Memory B cell (primary cell): ENCODE measurements around the gene ADPRM.
"Not testable (repeated sequence)": the region's sequence is repeated elsewhere in the genome, so short reads cannot be mapped to it uniquely, and the experiment has no call there.

ENCODE experiments used
- ATAC-seq: fragments of 150-1000 bp; cut with Tn5 transposase; 2 replicates; pipeline ENCODE4 v1.10.0; 2021; ENCODE audit warnings: low read depth, mild to moderate bottlenecking, moderate library complexity
- DNase-seq, 2 donors: peaks; one replicate each; pipeline ENCODE4 v3.0.0; 2022; ENCODE audit warnings: low spot score in 2 of 2
- H3K27ac Mint-ChIP-seq: one replicate; pipeline ENCODE4 v1.8.0; 2022; ENCODE audit warnings: mild to moderate bottlenecking, moderate library complexity, mixed read lengths
- H3K27me3 Mint-ChIP-seq: one replicate; pipeline ENCODE4 v1.8.0; 2022; ENCODE audit warnings: mixed read lengths
- H3K36me3 Mint-ChIP-seq: one replicate; pipeline ENCODE4 v1.8.0; 2022; ENCODE audit warnings: mild to moderate bottlenecking, mixed read lengths
- H3K4me1 Mint-ChIP-seq: one replicate; pipeline ENCODE4 v1.8.0; 2022; ENCODE audit warnings: mixed read lengths
- H3K4me3 Mint-ChIP-seq: one replicate; pipeline ENCODE4 v1.8.0; 2022; ENCODE audit warnings: mild to moderate bottlenecking, moderate library complexity, mixed read lengths
- H3K9me3 Mint-ChIP-seq: one replicate; pipeline ENCODE4 v1.8.0; 2022; ENCODE audit warnings: mixed read lengths

Gene ADPRM

DNA sequence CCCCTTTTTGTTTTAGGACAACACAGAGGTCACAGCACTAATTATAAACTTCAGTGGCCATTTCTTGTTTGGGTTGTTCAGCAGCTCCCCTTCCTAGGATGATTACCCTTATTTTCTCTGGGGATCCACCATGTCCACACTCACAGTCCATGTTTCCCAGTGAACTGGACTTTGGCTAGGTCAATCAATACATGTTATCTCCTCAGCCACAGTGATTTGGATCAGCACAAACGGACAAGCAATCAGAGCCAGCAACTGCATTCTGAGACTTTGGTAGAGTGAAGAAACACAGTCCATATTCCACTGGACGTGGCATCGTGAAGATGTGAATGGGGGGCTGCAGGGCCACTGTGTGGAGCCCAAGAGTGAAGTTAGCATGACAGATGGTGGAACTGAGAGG is 27.9 kb downstream of the ADPRM start:
- Mint-ChIP-seq H3K4me1 (peaks cover 3% of the 10 kb centered on the region), H3K4me3 (no peak overlapping the region), H3K36me3 (no peaks in the 10 kb centered on the region), H3K27me3 (peaks cover 1% of the 10 kb centered on the region), H3K27ac (no peak overlapping the region), H3K9me3 (no peaks in the 10 kb centered on the region)
- ATAC-seq = no peak
- DNase-seq = no peak

GRCh38 chr17:10726196-10726595 is 28.8 kb downstream of the ADPRM start:
- peaks cover 6% of the 10 kb centered on the region for H3K4me1 Mint-ChIP-seq
- DNase-seq (no peak), ATAC-seq (no peak)
- H3K9me3 Mint-ChIP-seq = no peaks in the 10 kb centered on the region
- peaks cover 1% of the 10 kb centered on the region for H3K27me3 Mint-ChIP-seq
- H3K4me3 Mint-ChIP-seq = no peak overlapping the region
- no peaks in the 10 kb centered on the region for H3K36me3 Mint-ChIP-seq
- peak overlapping the region; percentile 39 for H3K27ac Mint-ChIP-seq

DNA sequence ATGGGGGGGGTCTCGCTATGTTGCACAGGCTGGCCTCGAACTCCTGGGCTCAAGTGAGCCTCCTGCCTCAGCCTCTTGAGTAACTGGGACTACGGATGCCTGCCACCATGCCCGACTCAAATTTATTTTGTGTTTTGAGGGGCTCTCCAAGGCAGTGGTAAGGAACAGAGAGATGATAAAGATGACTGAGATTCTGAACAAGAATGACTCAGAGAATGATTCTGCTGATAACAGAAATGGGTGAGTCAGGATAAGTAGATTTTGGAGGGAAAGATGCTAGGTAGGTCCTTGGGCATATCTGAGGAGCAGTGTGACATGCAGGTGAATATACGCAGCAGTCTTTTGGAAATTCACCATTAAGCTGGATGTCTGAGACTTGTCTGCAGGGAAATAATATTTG is 29.8 kb downstream of the ADPRM start:
- ATAC-seq = no peak
- Mint-ChIP-seq H3K36me3 (no peaks in the 10 kb centered on the region), H3K27ac (no peak overlapping the region), H3K9me3 (no peaks in the 10 kb centered on the region), H3K4me1 (peaks cover 6% of the 10 kb centered on the region), H3K27me3 (peaks cover 1% of the 10 kb centered on the region), H3K4me3 (no peak overlapping the region)
- no peak for DNase-seq

- ATAC-seq (no peak), DNase-seq (no peak)
- Mint-ChIP-seq H3K27me3 (peaks cover 4% of the 10 kb centered on the region), H3K9me3 (no peaks in the 10 kb centered on the region), H3K27ac (no peak overlapping the region), H3K36me3 (no peaks in the 10 kb centered on the region), H3K4me3 (no peak overlapping the region), H3K4me1 (peaks cover 6% of the 10 kb centered on the region)
These were observed 31.0 kb downstream of the ADPRM start for GRCh38 chr17:10728331-10728892.

GRCh38 chr17:10729334-10730193 is 32.2 kb downstream of the ADPRM start, which contains the start of gene TMEM220:
Gene TMEM220 (minus strand): TSS chr17:10730023. CDS start chr17:10729851, 172 bp downstream.
- DNase-seq = peak; percentile 7 to 38
- no peaks in the 10 kb centered on the region for H3K36me3 Mint-ChIP-seq

DNA sequence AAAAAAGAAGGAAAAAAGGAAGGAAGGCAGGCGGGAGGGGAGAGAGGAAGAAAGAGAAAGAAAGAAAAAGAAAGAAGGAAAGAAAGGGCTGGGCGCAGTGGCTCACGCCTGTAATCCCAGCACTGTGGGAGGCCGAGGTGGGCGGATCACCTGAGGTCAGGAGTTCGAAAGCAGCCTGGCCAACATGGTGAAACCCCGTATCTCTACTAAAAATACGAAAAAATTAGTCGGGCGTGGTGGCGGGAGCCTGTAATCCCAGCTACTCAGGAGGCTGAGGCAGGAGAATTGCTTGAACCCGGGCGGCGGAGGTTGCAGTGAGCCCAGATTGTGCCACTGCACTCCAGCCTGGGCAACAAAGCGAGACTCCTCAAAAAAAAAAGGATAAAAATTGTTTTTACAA is 32.9 kb downstream of the ADPRM start:
- not testable (repeated sequence) for DNase-seq, H3K27me3 Mint-ChIP-seq

More at GRCh38 chr17:10729334-10730193, 32.2 kb downstream of the ADPRM start, which contains the start of gene TMEM220:
- H3K27me3 Mint-ChIP-seq = peaks cover 7% of the 10 kb centered on the region
- H3K4me3 Mint-ChIP-seq = peak within 1 kb of the TSS; percentile 94
- H3K27ac Mint-ChIP-seq = peak within 1 kb of the TSS; percentile 84
- H3K4me1 Mint-ChIP-seq = peaks cover 6% of the 10 kb centered on the region
- no peaks in the 10 kb centered on the region for H3K9me3 Mint-ChIP-seq
- peak; percentile 75 for ATAC-seq

GRCh38 chr17:10731408-10731879 is 34.0 kb downstream of the ADPRM start:
- Mint-ChIP-seq H3K27me3 (peaks cover 10% of the 10 kb centered on the region), H3K27ac (no peak overlapping the region), H3K36me3 (no peaks in the 10 kb centered on the region), H3K4me1 (peaks cover 6% of the 10 kb centered on the region), H3K9me3 (no peaks in the 10 kb centered on the region), H3K4me3 (no peak overlapping the region)
- no peak for DNase-seq
- ATAC-seq = no peak

More for the DNA sequence above, 32.9 kb downstream of the ADPRM start:
- not testable (repeated sequence) for ATAC-seq, H3K9me3 Mint-ChIP-seq, H3K36me3 Mint-ChIP-seq, H3K4me1 Mint-ChIP-seq
- H3K27ac Mint-ChIP-seq = peak overlapping the region; percentile 84
- peak overlapping the region; percentile 94 for H3K4me3 Mint-ChIP-seq

DNA sequence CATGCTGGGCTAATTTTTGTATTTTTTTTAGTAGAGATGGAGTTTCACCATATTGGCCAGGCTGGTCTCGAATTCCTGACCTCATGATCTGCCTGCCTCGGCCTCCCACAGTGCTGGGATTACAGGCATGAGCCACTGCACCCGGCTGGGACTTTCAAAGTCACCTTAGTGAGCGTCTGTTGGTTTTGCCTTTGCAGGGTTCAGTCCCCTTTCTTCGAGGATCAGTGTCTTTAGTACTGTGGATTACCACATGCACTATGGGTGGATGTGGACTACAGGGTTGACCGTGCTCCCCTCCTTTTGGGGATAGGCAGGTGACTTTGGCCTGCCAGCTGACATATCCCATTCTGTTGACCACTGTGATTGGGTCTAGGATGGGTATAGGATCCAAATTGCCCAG is 34.7 kb downstream of the ADPRM start:
- H3K27me3 Mint-ChIP-seq = not testable (repeated sequence)

GRCh38 chr17:10733666-10734065 is 36.3 kb downstream of the ADPRM start:
- no peak for ATAC-seq
- Mint-ChIP-seq H3K27me3 (peaks cover 9% of the 10 kb centered on the region), H3K27ac (no peak overlapping the region), H3K4me1 (peaks cover 9% of the 10 kb centered on the region), H3K9me3 (no peaks in the 10 kb centered on the region), H3K4me3 (no peak overlapping the region), H3K36me3 (no peaks in the 10 kb centered on the region)
- DNase-seq = no peak

More for the DNA sequence above, 34.7 kb downstream of the ADPRM start:
- H3K27ac Mint-ChIP-seq, DNase-seq, H3K4me1 Mint-ChIP-seq, ATAC-seq, H3K4me3 Mint-ChIP-seq, H3K9me3 Mint-ChIP-seq, H3K36me3 Mint-ChIP-seq: not testable (repeated sequence)

- H3K4me3 Mint-ChIP-seq = no peak overlapping the region
- H3K27ac Mint-ChIP-seq = no peak overlapping the region
- ATAC-seq = no peak
These were observed 37.9 kb downstream of the ADPRM start for GRCh38 chr17:10735251-10735650.

DNA sequence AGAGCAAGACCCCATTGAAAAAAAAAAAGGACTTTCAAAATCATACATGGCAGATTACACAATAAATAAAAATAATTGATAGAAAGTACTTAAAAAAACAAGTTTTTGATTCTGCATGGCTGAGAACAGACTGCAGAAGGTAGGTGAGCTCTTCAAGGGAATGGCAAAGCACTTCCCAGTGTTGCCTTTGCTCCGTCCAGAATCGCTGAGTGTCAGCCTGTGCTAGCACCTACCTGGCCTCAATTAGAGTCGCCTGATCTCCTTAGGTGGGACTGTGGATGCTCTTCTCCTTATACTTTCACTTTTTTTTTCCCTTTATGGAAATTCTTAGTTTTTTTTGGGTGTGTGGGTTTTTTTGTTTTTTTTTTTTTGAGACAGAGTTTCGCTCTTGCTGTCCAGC is 38.4 kb downstream of the ADPRM start:
- H3K36me3 Mint-ChIP-seq = no peaks in the 10 kb centered on the region

More at GRCh38 chr17:10735251-10735650, 37.9 kb downstream of the ADPRM start:
- no peaks in the 10 kb centered on the region for H3K9me3 Mint-ChIP-seq
- no peaks in the 10 kb centered on the region for H3K36me3 Mint-ChIP-seq
- H3K27me3 Mint-ChIP-seq = peaks cover 16% of the 10 kb centered on the region
- peaks cover 10% of the 10 kb centered on the region for H3K4me1 Mint-ChIP-seq
- no peak for DNase-seq

DNA sequence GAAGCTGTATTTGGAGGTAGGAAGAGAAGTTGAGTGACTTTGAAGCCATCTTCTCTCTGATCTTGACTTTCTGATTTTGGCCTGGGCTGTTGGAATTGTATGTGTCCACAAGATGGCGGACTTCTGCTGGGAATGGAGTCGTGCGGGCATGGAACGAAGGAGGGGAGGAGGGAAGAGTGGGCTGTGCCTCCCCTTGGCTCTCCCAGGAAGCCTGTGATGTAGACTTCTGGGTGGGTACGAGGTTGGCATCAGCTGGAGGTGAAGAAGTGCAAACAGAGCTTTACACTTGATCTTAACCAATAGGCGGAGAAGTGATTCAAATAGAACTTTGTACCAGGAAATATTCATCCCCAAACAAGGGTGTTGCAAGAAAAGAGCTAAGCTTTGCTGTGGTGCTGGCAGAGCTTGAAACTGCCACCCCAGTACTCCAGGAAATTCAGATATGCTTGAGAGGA is 39.8 kb downstream of the ADPRM start:
- Mint-ChIP-seq H3K9me3 (no peaks in the 10 kb centered on the region), H3K4me1 (peaks cover 7% of the 10 kb centered on the region), H3K4me3 (no peak overlapping the region), H3K27me3 (peaks cover 22% of the 10 kb centered on the region), H3K36me3 (no peaks in the 10 kb centered on the region), H3K27ac (no peak overlapping the region)
- ATAC-seq (no peak), DNase-seq (no peak)

More for the DNA sequence above, 38.4 kb downstream of the ADPRM start:
- Mint-ChIP-seq H3K4me1 (peaks cover 9% of the 10 kb centered on the region), H3K27ac (no peak overlapping the region), H3K4me3 (no peak overlapping the region), H3K27me3 (peaks cover 20% of the 10 kb centered on the region), H3K9me3 (no peaks in the 10 kb centered on the region)
- no peak for ATAC-seq
- DNase-seq = no peak

- ATAC-seq (no peak), DNase-seq (no peak)
- peaks cover 7% of the 10 kb centered on the region for H3K4me1 Mint-ChIP-seq
- no peak overlapping the region for H3K4me3 Mint-ChIP-seq
- H3K27ac Mint-ChIP-seq = no peak overlapping the region
- H3K9me3 Mint-ChIP-seq = no peaks in the 10 kb centered on the region
- H3K27me3 Mint-ChIP-seq = peaks cover 25% of the 10 kb centered on the region
- H3K36me3 Mint-ChIP-seq = no peaks in the 10 kb centered on the region
These were observed 40.3 kb downstream of the ADPRM start for GRCh38 chr17:10737736-10738135.

DNA sequence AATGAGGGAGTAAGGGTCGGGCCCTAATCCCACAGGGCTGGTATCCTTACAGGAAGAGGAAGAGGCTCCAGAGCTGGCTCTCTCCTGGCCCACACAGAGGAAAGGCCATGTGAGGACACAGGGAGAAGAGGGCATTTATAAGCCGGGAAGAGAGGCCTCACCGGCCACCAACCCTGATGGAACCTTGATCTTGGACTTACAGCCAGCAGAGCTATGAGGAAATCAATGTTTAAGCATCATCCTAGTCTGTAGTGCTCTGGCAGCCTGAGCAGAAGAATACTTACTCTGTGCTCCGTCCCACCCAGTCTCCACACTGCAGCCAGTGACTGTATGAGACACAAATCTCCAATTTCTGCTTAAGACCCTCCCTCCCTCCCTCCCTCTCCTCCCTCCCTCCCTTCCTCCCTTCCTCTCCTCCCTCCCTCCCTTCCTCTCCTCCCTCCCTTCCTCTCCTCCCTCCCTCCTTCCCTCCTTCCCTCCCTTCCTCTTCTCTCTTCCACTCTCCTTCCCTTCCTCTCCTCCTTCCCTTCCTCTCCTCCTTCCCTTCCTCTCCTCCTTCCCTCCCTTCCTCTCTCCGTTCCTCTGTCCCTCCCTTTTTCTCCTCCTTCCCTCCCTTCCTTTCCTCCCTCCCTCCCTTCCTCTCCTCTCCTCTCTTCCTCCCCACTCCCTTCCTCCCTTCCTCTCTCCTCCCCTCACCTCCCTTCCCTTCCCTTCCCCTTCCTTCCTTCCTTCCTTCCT is 41.3 kb downstream of the ADPRM start:
- peaks cover 7% of the 10 kb centered on the region for H3K4me1 Mint-ChIP-seq
- H3K27me3 Mint-ChIP-seq = peaks cover 22% of the 10 kb centered on the region
- no peaks in the 10 kb centered on the region for H3K36me3 Mint-ChIP-seq
- H3K27ac Mint-ChIP-seq = no peak overlapping the region
- H3K4me3 Mint-ChIP-seq = no peak overlapping the region
- no peaks in the 10 kb centered on the region for H3K9me3 Mint-ChIP-seq
- ATAC-seq = no peak
- no peak for DNase-seq
